MM.1S (cell line): Measurements from ENCODE around the gene ARHGEF10L.

ENCODE experiments used
- EZH2 ChIP-seq: fragments of 300-600 bp; sonication (generic); optimal IDR thresholded peaks from 2 replicates; pipeline ENCODE3; 2017; ENCODE audit warnings: low read depth, mild to moderate bottlenecking, antibody characterized with exemption, low read length, mixed read lengths
- EZH2phosphoT487 ChIP-seq: fragments of 300-600 bp; sonication (generic); IDR thresholded peaks from 2 replicates; pipeline ENCODE4 v1.6.1; 2018; ENCODE audit warnings: antibody characterized with exemption, low read length
- TF ChIP-seq, protein P1 (sequence below): fragments of 300-600 bp; sonication (generic); IDR thresholded peaks from 2 replicates; pipeline ENCODE4 v1.5.1; 2016; ENCODE audit warnings: antibody characterized with exemption, low read length, mixed read lengths

DNA sequence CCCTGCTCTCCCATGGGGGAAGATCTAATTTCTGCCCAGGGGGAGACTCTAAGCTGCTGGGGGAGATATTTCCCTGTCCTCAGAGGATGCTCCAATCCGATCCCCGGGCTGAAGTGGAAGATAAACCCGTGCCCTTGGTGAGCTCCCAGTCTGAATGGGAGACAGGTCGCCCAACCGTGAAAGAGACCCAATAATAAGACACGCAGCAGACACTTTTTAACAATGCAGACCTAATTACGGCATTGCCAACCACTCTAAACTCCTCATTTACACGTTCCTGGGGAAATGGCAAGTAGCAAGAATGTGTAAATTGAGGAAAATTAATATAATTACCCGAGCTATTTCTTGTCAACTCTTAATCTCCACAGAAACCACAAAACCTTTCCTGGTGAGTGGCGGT lies 166.9 kb downstream of the ARHGEF10L start:
- TF ChIP-seq, protein P1, sequence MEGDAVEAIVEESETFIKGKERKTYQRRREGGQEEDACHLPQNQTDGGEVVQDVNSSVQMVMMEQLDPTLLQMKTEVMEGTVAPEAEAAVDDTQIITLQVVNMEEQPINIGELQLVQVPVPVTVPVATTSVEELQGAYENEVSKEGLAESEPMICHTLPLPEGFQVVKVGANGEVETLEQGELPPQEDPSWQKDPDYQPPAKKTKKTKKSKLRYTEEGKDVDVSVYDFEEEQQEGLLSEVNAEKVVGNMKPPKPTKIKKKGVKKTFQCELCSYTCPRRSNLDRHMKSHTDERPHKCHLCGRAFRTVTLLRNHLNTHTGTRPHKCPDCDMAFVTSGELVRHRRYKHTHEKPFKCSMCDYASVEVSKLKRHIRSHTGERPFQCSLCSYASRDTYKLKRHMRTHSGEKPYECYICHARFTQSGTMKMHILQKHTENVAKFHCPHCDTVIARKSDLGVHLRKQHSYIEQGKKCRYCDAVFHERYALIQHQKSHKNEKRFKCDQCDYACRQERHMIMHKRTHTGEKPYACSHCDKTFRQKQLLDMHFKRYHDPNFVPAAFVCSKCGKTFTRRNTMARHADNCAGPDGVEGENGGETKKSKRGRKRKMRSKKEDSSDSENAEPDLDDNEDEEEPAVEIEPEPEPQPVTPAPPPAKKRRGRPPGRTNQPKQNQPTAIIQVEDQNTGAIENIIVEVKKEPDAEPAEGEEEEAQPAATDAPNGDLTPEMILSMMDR = no peak
- no peak for TF ChIP-seq EZH2
- no peak for TF ChIP-seq EZH2phosphoT487
